ENCODE data around the gene CCZ1B. TPM values are rescaled to one million over a fixed set of nuclear protein-coding genes. Genes with fewer than 3 reads are reported as not detected.
"Not testable (repeated sequence)": the region's sequence is repeated elsewhere in the genome, so short reads cannot be mapped to it uniquely, and the experiment has no call there.

CCZ1B gene
- polyA plus RNA-seq, 12 donors: 32.6 to 83.4 (median 42.8) TPM; not detected in 1

- not testable (repeated sequence) for DNase-seq
Observed at GRCh38 chr7:6835521-6835920, 9.4 kb upstream of the CCZ1B start.

DNA sequence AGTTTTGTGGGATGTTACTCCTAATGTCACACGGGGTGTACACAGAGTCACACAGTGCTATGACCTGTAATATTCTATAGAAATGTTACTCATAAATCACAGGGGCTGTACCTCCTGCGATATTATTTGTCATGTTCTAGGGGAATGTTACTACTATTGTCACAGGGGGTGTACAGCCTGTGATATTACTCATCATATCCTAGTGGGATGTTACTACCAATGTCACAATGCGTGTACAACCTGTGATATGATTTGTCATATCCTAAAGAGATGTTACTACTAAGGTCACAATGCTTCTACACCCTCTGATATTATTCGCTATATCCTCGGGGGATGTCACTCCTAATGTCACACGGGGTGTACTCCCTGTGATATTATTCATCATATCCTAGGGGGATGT, 7.6 kb upstream of the CCZ1B start:
- no peak for DNase-seq

- no peak for DNase-seq
Observed at GRCh38 chr7:6831018-6831725, 5.1 kb upstream of the CCZ1B start.

GRCh38 chr7:6830026-6830425, 4.0 kb upstream of the CCZ1B start:
- DNase-seq: not testable (repeated sequence)

DNA sequence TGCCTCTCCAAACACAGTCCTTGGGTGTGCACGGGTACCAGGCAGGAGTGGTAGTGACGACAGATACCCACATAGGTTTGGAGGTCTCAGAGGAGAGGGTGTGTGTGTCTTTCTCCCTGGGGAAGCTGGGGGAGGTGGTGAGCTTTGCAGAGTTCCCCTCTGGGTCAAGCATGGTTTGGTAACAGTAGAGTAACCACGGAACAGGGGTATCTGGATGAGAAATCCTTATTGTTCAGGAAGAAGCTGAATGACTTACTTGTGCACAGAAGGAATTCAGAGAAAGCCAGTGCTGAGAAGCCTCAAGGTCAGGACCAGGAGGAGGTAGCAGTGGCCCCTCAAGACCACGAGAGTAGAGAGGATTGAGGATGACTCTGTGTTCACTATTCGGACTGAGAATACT, 3.5 kb upstream of the CCZ1B start:
- DNase-seq: not testable (repeated sequence)

DNA sequence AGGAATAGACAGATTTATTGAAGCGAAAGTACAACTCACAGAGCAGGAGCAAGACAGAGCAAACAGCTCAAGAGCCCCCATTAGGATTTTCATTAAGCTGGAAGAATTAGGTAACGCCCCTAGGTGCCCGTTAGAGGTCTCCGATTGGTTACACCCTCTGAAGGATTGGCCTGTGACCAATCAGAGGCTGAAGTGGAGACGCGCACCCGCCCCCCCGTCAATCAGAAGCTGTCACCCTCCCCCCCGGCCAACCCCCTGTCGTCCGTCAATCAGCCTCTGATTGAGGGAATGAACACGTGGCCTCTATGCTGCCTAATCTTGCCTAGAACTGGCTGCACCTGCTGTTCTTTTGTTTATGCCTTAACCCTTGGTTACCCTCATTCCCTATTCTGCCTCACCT, 1.1 kb upstream of the CCZ1B start:
- not testable (repeated sequence) for DNase-seq

DNA sequence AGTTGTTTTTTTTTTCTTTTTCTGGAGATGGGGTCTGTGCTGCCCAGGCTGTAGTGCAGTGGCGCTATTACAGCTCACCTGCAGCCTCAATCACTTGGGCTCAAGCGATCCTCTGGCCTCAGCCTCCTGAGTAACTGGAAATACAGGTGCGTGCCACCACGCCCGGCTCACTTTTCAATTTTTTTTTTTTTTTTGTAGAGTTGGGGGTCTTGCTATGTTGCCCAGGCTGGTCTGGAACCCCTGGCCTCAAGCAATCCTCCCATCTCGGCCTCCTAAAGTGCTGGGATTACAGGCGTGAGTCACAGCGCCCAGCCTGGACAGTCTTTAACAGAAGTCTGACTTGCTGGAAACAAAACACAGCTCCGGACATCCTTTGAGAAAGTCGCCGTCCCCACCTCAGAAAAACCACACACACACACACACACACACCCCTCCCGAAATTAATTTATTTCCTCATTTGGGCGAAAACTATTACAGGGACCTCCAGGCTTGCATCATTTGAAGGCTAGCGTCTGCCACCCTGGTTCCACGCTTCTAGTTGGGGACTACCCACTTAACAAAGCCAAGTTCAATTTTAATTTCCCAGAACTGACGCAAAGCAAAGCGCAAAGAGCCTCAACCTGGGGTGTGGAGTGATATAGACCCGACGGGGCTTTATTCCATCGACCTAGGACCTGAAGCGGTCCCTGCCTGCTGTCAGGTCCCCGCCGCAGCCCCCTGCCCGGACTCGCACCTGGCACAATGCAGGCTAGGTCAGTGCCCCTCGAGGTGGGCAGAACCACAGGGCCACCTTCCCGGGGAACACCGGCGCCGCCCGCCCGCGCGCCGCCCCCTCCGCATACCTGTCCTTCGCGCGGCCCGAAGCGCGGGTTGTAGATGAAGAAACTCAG, 594 bp downstream of the CCZ1B start:
- not testable (repeated sequence) for DNase-seq

DNA sequence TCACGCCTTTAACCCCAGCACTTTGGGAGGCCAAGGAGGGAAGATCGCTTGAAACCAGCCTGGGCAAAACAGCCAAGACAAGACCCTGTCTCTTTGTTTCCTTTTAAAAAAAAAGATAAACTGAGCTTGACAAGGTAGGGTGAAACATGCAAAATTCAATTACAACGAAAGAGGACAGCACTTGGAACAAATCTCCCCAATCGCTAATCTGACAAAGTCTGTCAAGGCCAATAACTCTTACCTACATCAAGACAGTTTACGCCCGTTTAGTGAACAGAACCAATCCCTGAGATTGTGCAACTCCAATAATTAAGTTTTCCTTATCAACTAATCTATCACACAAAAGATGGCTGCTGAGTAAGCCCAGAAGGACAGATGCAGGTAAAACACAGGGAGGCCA, 4.5 kb downstream of the CCZ1B start:
- DNase-seq: not testable (repeated sequence)

DNA sequence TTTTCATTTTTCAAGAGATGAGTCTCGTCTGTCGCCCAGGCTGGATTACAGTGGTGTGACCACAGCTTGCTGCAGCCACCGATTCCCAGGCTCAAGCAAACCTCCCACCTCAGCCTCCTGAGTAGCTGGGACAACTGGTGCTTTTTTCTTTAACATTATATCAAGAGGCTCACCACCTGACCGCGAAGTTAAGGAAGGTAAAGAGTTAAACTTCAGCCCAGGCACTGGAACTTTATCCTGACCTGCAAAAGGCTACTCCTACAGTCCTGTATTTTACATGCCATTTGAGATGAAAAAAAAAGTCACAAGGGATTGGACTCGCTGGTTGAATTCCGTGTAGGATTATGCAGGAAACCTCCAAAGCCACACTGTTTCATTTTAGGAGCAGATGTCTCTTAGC, 10.6 kb downstream of the CCZ1B start:
- not testable (repeated sequence) for DNase-seq

- not testable (repeated sequence) for DNase-seq
Observed at GRCh38 chr7:6813011-6813410, 13.1 kb downstream of the CCZ1B start.

DNA sequence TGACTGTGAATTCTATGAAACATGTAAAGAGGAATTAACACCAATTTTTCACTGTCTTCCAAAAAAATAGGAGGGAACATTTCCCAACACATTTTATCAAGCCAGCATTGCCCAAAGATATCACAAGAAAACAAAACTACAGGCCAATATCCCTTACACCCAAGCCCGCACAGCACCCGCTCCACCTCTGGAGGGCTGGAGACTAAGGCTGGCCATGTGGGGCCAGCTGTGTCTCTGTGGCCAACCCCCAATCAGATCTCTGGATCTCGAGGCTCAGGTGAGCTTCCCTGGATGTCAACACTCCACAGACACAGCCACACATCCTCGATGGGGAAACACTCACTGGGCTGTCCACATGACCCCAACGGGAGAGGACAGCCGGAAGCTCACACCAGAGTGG, 18.1 kb downstream of the CCZ1B start:
- not testable (repeated sequence) for DNase-seq

GRCh38 chr7:6807393-6807918, 18.6 kb downstream of the CCZ1B start:
- DNase-seq: not testable (repeated sequence)

DNA sequence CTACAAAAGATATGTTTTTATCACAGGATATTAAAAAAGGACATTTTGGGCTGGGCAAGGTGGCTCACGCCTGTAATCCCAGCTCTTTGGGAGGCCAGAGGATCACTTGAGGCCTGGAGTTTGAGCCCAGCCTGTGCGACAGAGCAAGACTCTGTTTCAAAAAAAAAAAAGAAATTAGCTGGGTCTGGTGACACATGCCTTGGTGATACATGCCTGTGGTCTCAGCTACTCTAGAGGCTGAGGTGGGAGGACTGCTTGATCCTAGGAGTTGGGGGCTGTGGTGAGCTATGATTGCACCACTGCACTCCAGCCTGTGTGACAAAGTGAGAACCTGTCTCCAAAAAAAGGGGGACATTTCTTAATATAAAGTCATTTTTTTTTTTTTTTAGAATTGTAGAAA, 25.7 kb downstream of the CCZ1B start:
- DNase-seq: not testable (repeated sequence)

GRCh38 chr7:6799887-6800286, 26.2 kb downstream of the CCZ1B start:
- not testable (repeated sequence) for DNase-seq

- not testable (repeated sequence) for DNase-seq
Observed at GRCh38 chr7:6798047-6798446, 28.0 kb downstream of the CCZ1B start.

GRCh38 chr7:6797218-6797617, 28.9 kb downstream of the CCZ1B start:
- not testable (repeated sequence) for DNase-seq

DNA sequence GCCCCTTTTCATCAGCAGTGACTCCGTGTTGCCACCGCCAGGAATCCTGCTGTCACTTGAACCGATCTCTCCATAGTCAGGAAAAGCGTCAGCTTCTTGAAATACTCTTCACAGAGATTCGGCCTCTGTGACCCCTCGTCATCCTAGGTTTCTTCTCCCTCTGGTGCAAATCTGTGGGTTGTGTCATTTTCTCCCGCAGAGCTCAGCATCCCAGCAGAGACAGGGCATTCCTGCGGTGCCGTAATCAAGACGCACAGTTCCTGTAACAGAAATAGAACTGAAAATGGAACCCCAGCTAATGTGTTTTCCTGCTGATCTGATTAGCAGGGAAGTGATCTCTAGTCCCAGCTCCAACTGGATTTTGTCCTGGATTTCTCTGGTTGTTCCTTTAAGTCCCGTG, 31.8 kb downstream of the CCZ1B start:
- DNase-seq: not testable (repeated sequence)

GRCh38 chr7:6792113-6792872, 33.8 kb downstream of the CCZ1B start:
- DNase-seq: peak; percentile 0

DNA sequence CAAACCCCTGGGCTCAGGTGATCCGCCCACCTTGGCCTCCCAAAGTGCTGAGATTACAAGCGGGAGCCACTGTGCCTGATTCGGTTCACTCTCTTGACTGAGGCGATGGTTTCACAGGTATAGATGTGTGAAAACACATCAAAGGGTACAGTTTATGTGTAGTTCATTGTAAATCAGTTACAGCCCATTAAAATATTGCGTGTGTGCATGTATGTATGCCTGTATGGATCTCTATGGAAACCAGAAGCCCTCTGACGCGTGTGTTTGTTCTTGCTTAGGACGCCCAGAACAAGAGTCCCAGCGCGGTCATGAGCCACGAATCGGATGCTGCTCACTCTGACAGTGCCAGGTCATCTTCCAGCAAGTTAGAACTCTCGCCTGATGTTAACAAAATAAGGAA, 36.7 kb downstream of the CCZ1B start:
- DNase-seq: not testable (repeated sequence)

DNA sequence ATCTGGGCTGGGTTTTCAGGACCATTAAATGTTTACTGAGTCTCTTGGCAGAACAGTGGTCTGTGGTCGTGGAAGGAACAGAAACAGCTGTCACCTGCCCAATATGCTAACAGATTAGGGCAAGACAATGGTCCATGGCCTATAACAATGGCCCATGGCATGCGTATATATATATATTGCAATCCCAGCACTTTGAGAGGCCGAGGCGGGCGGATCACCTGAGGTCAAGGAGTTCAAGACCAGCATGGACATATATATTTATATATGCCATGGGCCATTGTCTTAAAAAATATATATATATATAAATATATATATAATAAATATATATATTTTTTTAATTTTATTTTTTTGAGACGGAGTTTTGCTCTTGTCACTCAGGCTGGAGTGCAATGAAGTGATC, 44.5 kb downstream of the CCZ1B start:
- not testable (repeated sequence) for DNase-seq

DNA sequence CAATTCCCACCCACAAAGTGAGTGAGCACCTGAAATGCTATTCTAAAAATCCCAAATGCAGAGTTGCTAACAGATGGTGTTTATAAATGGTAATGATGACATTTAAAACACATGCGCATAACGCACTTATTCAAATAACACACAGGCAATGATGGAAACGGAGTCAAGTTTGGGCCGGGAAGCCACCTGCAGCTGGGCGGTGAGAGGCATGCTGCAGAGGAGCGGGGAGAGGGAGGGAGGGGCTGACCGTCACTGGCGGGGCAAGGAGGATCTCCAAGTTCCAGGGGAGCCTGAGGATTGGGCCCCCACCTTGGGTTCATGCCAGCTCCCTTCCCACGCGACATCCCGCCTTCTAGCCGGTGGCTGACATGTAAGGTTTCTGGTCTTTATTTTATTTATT, 64.9 kb downstream of the CCZ1B start:
- DNase-seq: not testable (repeated sequence)

DNA sequence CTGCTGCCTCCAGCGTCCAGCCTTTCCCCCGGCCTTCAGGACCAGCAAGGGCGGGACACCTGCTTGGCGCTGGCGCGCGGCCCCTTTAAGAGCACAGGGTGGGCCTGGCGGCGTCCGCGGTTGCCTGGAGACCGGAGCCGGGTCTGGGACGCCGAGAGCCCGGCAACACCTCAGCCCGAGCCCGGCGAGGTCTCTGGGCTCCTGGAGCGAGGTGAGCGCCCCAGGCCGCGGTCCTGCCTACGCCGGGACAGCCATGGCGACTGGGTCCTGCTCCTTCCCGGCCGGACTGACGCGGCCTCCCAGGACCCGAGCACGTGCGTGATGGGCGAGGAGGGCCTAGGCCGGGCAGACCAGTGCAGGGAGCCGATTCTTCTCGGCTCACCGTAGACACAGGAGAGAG, 72.1 kb downstream of the CCZ1B start, which contains the start of gene RSPH10B2:
Gene RSPH10B2, plus strand, starts transcription at position 140 of the 400 bp plus-strand sequence. CDS start 3,575 bp downstream, outside the sequence.
- not testable (repeated sequence) for DNase-seq

Measured in muscle of arm (tissue), 12 donors.